Measurements from ENCODE around the gene LMBR1L.

LMBR1L gene

GRCh38 chr12:49131894-49132461 lies 21.3 kb upstream of the LMBR1L start:
- Histone ChIP-seq H2BK5ac (ENCODE audit: low read depth, low read length, poor library complexity, severe bottlenecking) (no peak overlapping the region), H2AK5ac (ENCODE audit: low read length, severe bottlenecking) (no peak overlapping the region), H3K27me3 (ENCODE audit: control insufficient read depth in 1 of 2, insufficient read depth in 1 of 2, low read length in 2 of 2) (no peaks in the 10 kb centered on the region), H3K23ac (ENCODE audit: low read length in 2 of 2) (no peak overlapping the region), H2AFZ (ENCODE audit: low read depth, low read length) (no peak overlapping the region), H3K36me3 (ENCODE audit: control insufficient read depth in 1 of 2, insufficient read depth in 2 of 2, low read depth in 1 of 2, low read length in 2 of 2) (peaks cover 12 to 25% of the 10 kb centered on the region in 2 experiments), H4K8ac (ENCODE audit: low read length) (no peak overlapping the region), H2BK15ac (ENCODE audit: low read depth, poor library complexity, severe bottlenecking) (no peak overlapping the region), H3K79me1 (replicated peaks; ENCODE audit: low read length, poor library complexity, severe bottlenecking) (peaks cover 3% of the 10 kb centered on the region), H3K9ac (ENCODE audit: low read length) (peak overlapping the region; percentile 87), H3K4me2 (ENCODE audit: low read length, poor library complexity, severe bottlenecking) (peak overlapping the region; percentile 62), H2BK12ac (ENCODE audit: low read length in 2 of 2) (no peak overlapping the region), H3K14ac (ENCODE audit: low read length in 2 of 2) (no peak overlapping the region), H2BK120ac (ENCODE audit: low read depth, low read length) (no peak overlapping the region), H3K27ac (ENCODE audit: low read length, poor library complexity, severe bottlenecking) (peak overlapping the region; percentile 7), H3K9me3 (ENCODE audit: control insufficient read depth, low read length) (no peaks in the 10 kb centered on the region), H3K4ac (ENCODE audit: low read depth in 1 of 2, low read length in 2 of 2) (no peak overlapping the region), H4K91ac (ENCODE audit: low read length) (no peak overlapping the region), H3K4me3 (ENCODE audit: insufficient read depth in 1 of 2, low read depth in 1 of 2, low read length in 2 of 2) (peak overlapping the region in 1 of 2 experiments; percentile 85), H3K18ac (ENCODE audit: low read depth in 1 of 2, low read length in 2 of 2) (no peak overlapping the region), H3K4me1 (ENCODE audit: control insufficient read depth, insufficient read depth, low read depth, low read length) (peaks cover 6% of the 10 kb centered on the region)
- peak; percentile 77 for DNase-seq
- 27% methylated on average over 8 of the region's 9 CpGs for WGBS

GRCh38 chr12:49131051-49131893 lies 20.6 kb upstream of the LMBR1L start, which contains the start of gene TUBA1B:
Gene TUBA1B (minus strand): TSS chr12:49131395. CDS start chr12:49131300, 95 bp downstream.
- Histone ChIP-seq H3K9ac (ENCODE audit: low read length) (peak within 1 kb of the TSS; percentile 95), H2BK15ac (ENCODE audit: low read depth, poor library complexity, severe bottlenecking) (peak within 1 kb of the TSS; percentile 6), H3K23ac (ENCODE audit: low read length in 2 of 2) (peak within 1 kb of the TSS in 1 of 2 experiments; percentile 86), H2AK5ac (ENCODE audit: low read length, severe bottlenecking) (peak within 1 kb of the TSS; percentile 99), H3K4me3 (ENCODE audit: insufficient read depth in 1 of 2, low read depth in 1 of 2, low read length in 2 of 2) (peak within 1 kb of the TSS; percentile 85 to 89), H2BK120ac (ENCODE audit: low read depth, low read length) (peak within 1 kb of the TSS; percentile 87), H2AFZ (ENCODE audit: low read depth, low read length) (no peak within 1 kb of the TSS), H3K4ac (ENCODE audit: low read depth in 1 of 2, low read length in 2 of 2) (peak within 1 kb of the TSS; percentile 95 to 99), H4K91ac (ENCODE audit: low read length) (peak within 1 kb of the TSS; percentile 98), H2BK12ac (ENCODE audit: low read length in 2 of 2) (peak within 1 kb of the TSS; percentile 49 to 63), H2BK5ac (ENCODE audit: low read depth, low read length, poor library complexity, severe bottlenecking) (peak within 1 kb of the TSS; percentile 81), H3K79me1 (replicated peaks; ENCODE audit: low read length, poor library complexity, severe bottlenecking) (peaks cover 5% of the 10 kb centered on the region), H4K8ac (ENCODE audit: low read length) (peak within 1 kb of the TSS; percentile 99), H3K14ac (ENCODE audit: low read length in 2 of 2) (peak within 1 kb of the TSS; percentile 78 to 95), H3K36me3 (ENCODE audit: control insufficient read depth in 1 of 2, insufficient read depth in 2 of 2, low read depth in 1 of 2, low read length in 2 of 2) (peaks cover 13 to 29% of the 10 kb centered on the region in 2 experiments), H3K27ac (ENCODE audit: low read length, poor library complexity, severe bottlenecking) (peak within 1 kb of the TSS; percentile 97), H3K4me2 (ENCODE audit: low read length, poor library complexity, severe bottlenecking) (peak within 1 kb of the TSS; percentile 87), H3K27me3 (ENCODE audit: control insufficient read depth in 1 of 2, insufficient read depth in 1 of 2, low read length in 2 of 2) (no peaks in the 10 kb centered on the region), H3K4me1 (ENCODE audit: control insufficient read depth, insufficient read depth, low read depth, low read length) (peaks cover 6% of the 10 kb centered on the region), H3K9me3 (ENCODE audit: control insufficient read depth, low read length) (no peaks in the 10 kb centered on the region), H3K18ac (ENCODE audit: low read depth in 1 of 2, low read length in 2 of 2) (peak within 1 kb of the TSS; percentile 91 to 100)
- peak; percentile 90 for DNase-seq
- WGBS, result under 1% methylated on average over 79 of the region's 79 CpGs

- DNase-seq, result peak; percentile 94
- H4K91ac ChIP-seq (ENCODE audit: low read length), result peak overlapping the region; percentile 98
- peaks cover 13 to 29% of the 10 kb centered on the region in 2 experiments for H3K36me3 ChIP-seq (ENCODE audit: control insufficient read depth in 1 of 2, insufficient read depth in 2 of 2, low read depth in 1 of 2, low read length in 2 of 2)
- H3K4me3 ChIP-seq (ENCODE audit: insufficient read depth in 1 of 2, low read depth in 1 of 2, low read length in 2 of 2), result peak overlapping the region; percentile 84 to 89
- peaks cover 5% of the 10 kb centered on the region for H3K79me1 ChIP-seq (replicated peaks; ENCODE audit: low read length, poor library complexity, severe bottlenecking)
- peak overlapping the region; percentile 78 to 95 for H3K14ac ChIP-seq (ENCODE audit: low read length in 2 of 2)
- under 1% methylated on average over 66 of the region's 66 CpGs for WGBS
- peak overlapping the region; percentile 6 for H2BK15ac ChIP-seq (ENCODE audit: low read depth, poor library complexity, severe bottlenecking)
- H3K4me1 ChIP-seq (ENCODE audit: control insufficient read depth, insufficient read depth, low read depth, low read length), result peaks cover 6% of the 10 kb centered on the region
- no peak overlapping the region for H2AFZ ChIP-seq (ENCODE audit: low read depth, low read length)
- H2BK120ac ChIP-seq (ENCODE audit: low read depth, low read length), result peak overlapping the region; percentile 87
- no peaks in the 10 kb centered on the region for H3K27me3 ChIP-seq (ENCODE audit: control insufficient read depth in 1 of 2, insufficient read depth in 1 of 2, low read length in 2 of 2)
- H3K23ac ChIP-seq (ENCODE audit: low read length in 2 of 2), result peak overlapping the region in 1 of 2 experiments; percentile 86
- H3K9me3 ChIP-seq (ENCODE audit: control insufficient read depth, low read length), result no peaks in the 10 kb centered on the region
- H2BK5ac ChIP-seq (ENCODE audit: low read depth, low read length, poor library complexity, severe bottlenecking), result peak overlapping the region; percentile 81
- H4K8ac ChIP-seq (ENCODE audit: low read length), result peak overlapping the region; percentile 99
- peak overlapping the region in 1 of 2 experiments; percentile 49 for H2BK12ac ChIP-seq (ENCODE audit: low read length in 2 of 2)
- H3K18ac ChIP-seq (ENCODE audit: low read depth in 1 of 2, low read length in 2 of 2), result peak overlapping the region; percentile 91 to 100
- peak overlapping the region; percentile 87 for H3K4me2 ChIP-seq (ENCODE audit: low read length, poor library complexity, severe bottlenecking)
- H3K4ac ChIP-seq (ENCODE audit: low read depth in 1 of 2, low read length in 2 of 2), result peak overlapping the region; percentile 95 to 99
- H2AK5ac ChIP-seq (ENCODE audit: low read length, severe bottlenecking), result peak overlapping the region; percentile 99
- H3K27ac ChIP-seq (ENCODE audit: low read length, poor library complexity, severe bottlenecking), result peak overlapping the region; percentile 97
- peak overlapping the region; percentile 95 for H3K9ac ChIP-seq (ENCODE audit: low read length)
Measured at GRCh38 chr12:49130151-49131050, 19.8 kb upstream of the LMBR1L start.
